Kidney (tissue), 14 donors: ENCODE data around the gene AMDHD2. TPM values are rescaled to one million over a fixed set of nuclear protein-coding genes. Genes with fewer than 3 reads are reported as not detected.
A peak's percentile ranks its signal among the peaks of the same experiment; 100 is the strongest.

ENCODE experiments used
- DNase-seq, 5 donors: peaks; one replicate each; pipeline ENCODE4 v3.0.0-alpha.2; 2013 to 2020
- FAIRE-seq: peaks from 2 replicates; lab custom pipeline; 2012; peaks lifted over from hg19 to GRCh38; lab: Jason Lieb, UNC
- H3K27ac ChIP-seq, 2 donors: one replicate each; pipeline ENCODE4 v1.7.0; 2013; ENCODE audit warnings: low read depth in 2 of 2, low read length in 2 of 2, inconsistent platforms in 1 of 2
- H3K27me3 ChIP-seq: one replicate; pipeline ENCODE4 v1.7.1; 2013; ENCODE audit warnings: low read length, inconsistent platforms; ENCODE audit not compliant: control insufficient read depth, insufficient read depth
- H3K36me3 ChIP-seq, 3 donors: one replicate each; pipeline versions ENCODE4 v1.7.0 to v1.7.1; 2013; ENCODE audit warnings: low read length in 3 of 3, control low read depth in 1 of 3, inconsistent platforms in 1 of 3; ENCODE audit not compliant: insufficient read depth in 3 of 3, control insufficient read depth in 2 of 3
- H3K4me1 ChIP-seq, 3 donors: one replicate each; pipeline versions ENCODE4 v1.7.0 to v1.7.1; 2013; ENCODE audit warnings: low read length in 3 of 3, inconsistent platforms in 1 of 3, low read depth in 1 of 3; ENCODE audit not compliant: control insufficient read depth in 2 of 3, insufficient read depth in 2 of 3
- H3K4me3 ChIP-seq, 3 donors: one replicate each; pipeline versions ENCODE4 v1.7.0 to v1.8.1; 2013; ENCODE audit warnings: low read length in 3 of 3, control low read depth in 1 of 3, inconsistent platforms in 1 of 3
- H3K9ac ChIP-seq, 3 donors: one replicate each; pipeline versions ENCODE4 v1.7.0 to v1.7.1; 2013; ENCODE audit warnings: low read length in 3 of 3, control low read depth in 1 of 3, inconsistent platforms in 1 of 3
- H3K9me3 ChIP-seq, 3 donors: one replicate each; pipeline versions ENCODE4 v1.7.0 to v1.7.1; 2013; ENCODE audit warnings: low read length in 3 of 3, control low read depth in 1 of 3, inconsistent platforms in 1 of 3; ENCODE audit not compliant: control insufficient read depth in 2 of 3, insufficient read depth in 1 of 3
- intact Hi-C: fragments of 100-400 bp; cut with DNase I; formaldehyde crosslinking; loops from one replicate; pipeline ENCODE4 v1.11.1; 2022
- polyA plus RNA-seq: library from polyadenylated mRNA; stranded (reverse); fragments of 350-450 nt; fragmentation: Illumina TruSeq; extraction: RNeasy Lipid Tissue Mini Kit (QIAGEN cat#74804); gene quantifications from one replicate; pipeline ENCODE4 v1.2.3, GENCODE V29; 2014; ENCODE audit warnings: low read depth, low replicate concordance; ENCODE audit not compliant: insufficient read depth
- total RNA-seq: library from RNA; stranded (reverse); fragmentation: NEBNext Ultra II Directional; extraction: Animal tissue kit (Norgen Biotek cat#: 25700); gene quantifications from one replicate; pipeline ENCODE4 v1.2.1, GENCODE V29; 2021
- TF ChIP-seq, protein P1 (sequence below): IDR thresholded peaks from 3 replicates; pipeline ENCODE4 v1.5.1; 2012; ENCODE audit warnings: mild to moderate bottlenecking, moderate library complexity, borderline replicate concordance; ENCODE audit not compliant: insufficient read depth; ENCODE audit errors: extremely low read depth
- donor health status: control.
- donor health status: control.
- donor health status: control.
- donor health status: control.
- donor health status: control.
- donor health status: DM: yes; HTN: yes; CAD: no.
- donor health status: Normal renal cell carcinoma (clear cell type).

The AMDHD2 gene
- total and polyA plus RNA-seq, 2 donors from 2014 or later = 51.8 to 52.1 TPM

DNA sequence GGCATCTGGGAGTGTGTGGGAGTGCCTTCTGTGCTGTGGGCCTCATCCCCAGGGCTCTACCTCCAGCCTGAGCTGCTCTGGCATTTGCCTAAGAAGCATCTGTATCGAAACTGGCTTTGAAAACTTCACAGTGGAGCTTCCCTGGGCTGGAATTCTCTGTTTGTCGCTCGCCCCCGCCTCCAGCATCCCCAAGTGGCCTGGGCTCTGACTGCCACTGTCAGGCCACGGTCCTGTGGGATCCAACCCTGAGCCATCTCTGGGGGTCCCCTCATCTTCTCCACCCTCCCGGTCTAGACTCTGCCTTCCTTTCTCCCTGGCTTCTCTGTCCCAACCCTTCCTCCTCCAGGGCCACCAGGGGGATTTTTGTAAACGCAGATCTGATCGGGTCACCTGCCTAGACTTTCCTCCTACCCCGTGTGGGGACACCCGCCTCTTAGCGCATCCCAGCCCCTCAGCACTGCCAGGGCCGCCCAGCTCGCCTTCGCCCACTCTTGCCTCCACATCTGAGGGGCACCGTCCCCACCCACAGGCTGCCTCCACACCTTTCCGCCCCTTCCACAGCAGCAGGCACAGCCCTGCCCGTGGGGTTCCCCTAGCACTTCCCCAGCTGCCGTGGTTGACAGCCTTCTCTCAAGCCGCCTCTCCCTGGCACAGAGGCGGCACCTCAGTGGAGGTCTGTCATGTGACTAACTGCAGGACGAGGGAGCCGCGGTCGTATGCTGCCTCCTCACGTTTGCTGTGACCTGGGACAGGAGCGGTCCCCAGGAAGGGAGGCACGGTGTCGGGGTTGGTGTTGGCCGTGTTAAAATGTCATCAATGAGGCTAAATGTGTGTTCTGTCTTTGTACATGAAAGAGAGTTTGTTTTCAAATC lies 33.3 kb upstream of the AMDHD2 start:
- FAIRE-seq (no peak), DNase-seq (peak; percentile 56 to 92 (median 72))
- TF ChIP-seq, protein P1, sequence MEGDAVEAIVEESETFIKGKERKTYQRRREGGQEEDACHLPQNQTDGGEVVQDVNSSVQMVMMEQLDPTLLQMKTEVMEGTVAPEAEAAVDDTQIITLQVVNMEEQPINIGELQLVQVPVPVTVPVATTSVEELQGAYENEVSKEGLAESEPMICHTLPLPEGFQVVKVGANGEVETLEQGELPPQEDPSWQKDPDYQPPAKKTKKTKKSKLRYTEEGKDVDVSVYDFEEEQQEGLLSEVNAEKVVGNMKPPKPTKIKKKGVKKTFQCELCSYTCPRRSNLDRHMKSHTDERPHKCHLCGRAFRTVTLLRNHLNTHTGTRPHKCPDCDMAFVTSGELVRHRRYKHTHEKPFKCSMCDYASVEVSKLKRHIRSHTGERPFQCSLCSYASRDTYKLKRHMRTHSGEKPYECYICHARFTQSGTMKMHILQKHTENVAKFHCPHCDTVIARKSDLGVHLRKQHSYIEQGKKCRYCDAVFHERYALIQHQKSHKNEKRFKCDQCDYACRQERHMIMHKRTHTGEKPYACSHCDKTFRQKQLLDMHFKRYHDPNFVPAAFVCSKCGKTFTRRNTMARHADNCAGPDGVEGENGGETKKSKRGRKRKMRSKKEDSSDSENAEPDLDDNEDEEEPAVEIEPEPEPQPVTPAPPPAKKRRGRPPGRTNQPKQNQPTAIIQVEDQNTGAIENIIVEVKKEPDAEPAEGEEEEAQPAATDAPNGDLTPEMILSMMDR = peak; percentile 64
- Histone ChIP-seq H3K9ac (peak overlapping the region in 1 of 3 donors; percentile 14), H3K27ac (peak overlapping the region; percentile 65 to 71), H3K36me3 (peaks cover 0 to 3% (median 0%) of the 10 kb centered on the region in 3 donors), H3K9me3 (no peaks in the 10 kb centered on the region), H3K4me1 (peaks cover 2 to 58% (median 15%) of the 10 kb centered on the region in 3 donors), H3K4me3 (no peak overlapping the region), H3K27me3 (no peaks in the 10 kb centered on the region)
- intact Hi-C loops = no loop called here

DNA sequence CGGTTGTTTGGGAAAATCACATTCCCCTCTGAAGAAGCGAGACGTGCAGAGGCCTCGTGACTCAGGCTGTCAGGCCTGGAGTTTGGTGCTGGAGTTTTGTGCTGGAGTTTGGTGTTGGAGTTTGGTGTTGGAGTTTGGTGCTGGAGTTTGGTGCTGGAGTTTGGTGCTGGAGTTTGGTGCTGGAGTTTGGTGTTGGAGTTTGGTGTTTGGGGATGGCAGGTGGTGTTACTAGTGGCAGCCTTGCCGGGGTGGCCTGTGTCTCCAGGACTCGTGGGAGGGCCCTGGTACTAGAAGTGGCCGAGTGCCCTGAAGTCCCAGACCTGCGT lies 32.7 kb upstream of the AMDHD2 start:
- Histone ChIP-seq H3K4me3 (no peak overlapping the region), H3K9ac (peak overlapping the region in 1 of 3 donors; percentile 14), H3K4me1 (peaks cover 2 to 54% (median 15%) of the 10 kb centered on the region in 3 donors), H3K9me3 (no peaks in the 10 kb centered on the region), H3K27ac (peak overlapping the region; percentile 71 to 83), H3K27me3 (no peaks in the 10 kb centered on the region), H3K36me3 (peaks cover 0 to 3% (median 0%) of the 10 kb centered on the region in 3 donors)
- FAIRE-seq (no peak), DNase-seq (no peak)
- TF ChIP-seq, protein P1 = no peak
- intact Hi-C loops = no loop called here

DNA sequence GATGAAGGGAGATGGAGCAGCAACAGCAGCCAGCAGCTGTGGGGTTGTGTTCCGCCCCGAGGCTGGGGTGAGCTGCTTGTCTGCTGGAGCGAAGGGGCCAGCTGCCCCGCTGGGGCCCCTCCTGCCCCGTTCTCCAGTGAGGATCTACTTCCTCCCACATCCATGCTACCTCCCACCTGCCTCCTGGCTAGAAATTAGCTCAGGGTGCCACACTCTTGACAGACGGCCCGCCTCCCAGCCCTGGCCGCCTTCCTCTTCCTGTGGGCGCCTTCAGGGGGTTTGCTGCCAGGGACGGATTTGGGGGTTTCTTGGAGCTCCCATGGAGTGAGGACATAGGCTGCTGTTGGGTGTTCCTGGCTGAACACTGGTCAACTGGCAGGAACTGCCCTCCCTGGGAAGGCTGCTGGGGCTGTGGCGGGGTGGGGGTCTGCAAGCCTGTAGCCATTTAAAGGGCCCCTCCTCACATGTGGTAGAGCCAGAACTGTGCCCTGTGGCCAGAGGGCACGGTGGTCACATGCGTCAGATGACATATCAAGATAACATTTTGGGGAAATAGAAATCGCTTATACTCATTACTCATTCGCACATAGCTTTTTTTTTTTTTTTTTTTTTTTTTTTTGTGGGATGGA lies 32.2 kb upstream of the AMDHD2 start:
- no peak for FAIRE-seq
- H3K27ac ChIP-seq = peak overlapping the region; percentile 71 to 83

More for the DNA sequence above, 32.2 kb upstream of the AMDHD2 start:
- H3K4me3 ChIP-seq = no peak overlapping the region
- H3K9me3 ChIP-seq = no peaks in the 10 kb centered on the region
- intact Hi-C loops = no loop called here
- peaks cover 2 to 51% (median 15%) of the 10 kb centered on the region in 3 donors for H3K4me1 ChIP-seq
- TF ChIP-seq, protein P1 = no peak
- no peaks in the 10 kb centered on the region for H3K27me3 ChIP-seq
- peak overlapping the region in 2 of 3 donors; percentile 10 to 14 for H3K9ac ChIP-seq
- H3K36me3 ChIP-seq = peaks cover 0 to 3% (median 0%) of the 10 kb centered on the region in 3 donors
- peak in 4 of 5 donors; percentile 46 to 73 (median 72) for DNase-seq
